ENCODE results near the gene CHD2. TPM values are rescaled to one million over a fixed set of nuclear protein-coding genes. Genes with fewer than 3 reads are reported as not detected.
A peak's percentile ranks its signal among the peaks of the same experiment; 100 is the strongest.

Gene CHD2
- total and polyA plus RNA-seq, 10 of the 15 experiments (the other 5 are each of a cell fraction or from before 2014, with no cell fraction given): 38.1 to 94.7 (median 63.3) TPM

GRCh38 chr15:93035953-93036810 is 136.1 kb downstream of the CHD2 start:
- RAD21 ChIA-PET (ENCODE audit: unreplicated experiment): interaction anchor here (2.7 kb wide), 1 partner anchor 1084 kb away, joined by 9 read pairs; no protein-coding TSS in a partner anchor
- CTCF ChIA-PET: interaction anchor here (1.0 to 2.6 kb wide), 7 partner anchors 8 to 1083 kb away, joined by 3 to 16 read pairs (median 5); no protein-coding TSS in a partner anchor
- no peaks in the 10 kb centered on the region for H4K20me1 ChIP-seq (ENCODE audit: control insufficient read depth, insufficient read depth)
- POLR2A ChIA-PET: no interaction called here
- H3K4me1 ChIP-seq (ENCODE audit: control insufficient read depth, insufficient read depth, low read length): no peaks in the 10 kb centered on the region
- in situ Hi-C loops (cut with MboI): loop anchor here (5.0 to 25.0 kb wide), 2 partner anchors 1086 to 1276 kb away; no protein-coding TSS in a partner anchor
- 36% methylated on average over 32 of the region's 32 CpGs for WGBS (ENCODE audit: insufficient coverage, insufficient replicate concordance, low lambda C conversion rate, missing lambda C conversion rate)
- FAIRE-seq (peak; percentile 83), DNase-seq (ENCODE audit: low read depth, low spot score) (no peak), ATAC-seq (peak; percentile 91)
- no TSS peak for BruUV-seq (replicated peaks)
- no peaks in the 10 kb centered on the region for H3K9me3 ChIP-seq (replicated peaks; ENCODE audit: control insufficient read depth, insufficient read depth, low read length)
- H2AFZ ChIP-seq (ENCODE audit: control insufficient read depth, low read depth, low read length): no peak overlapping the region
- SMC1A ChIA-PET (ENCODE audit: uncharacterized antibody, unreplicated experiment): interaction anchor here (2.4 kb wide), 1 partner anchor 1084 kb away, joined by 5 read pairs; no protein-coding TSS in a partner anchor
- intact Hi-C loops (cut with micrococcal nuclease; ENCODE audit: unreplicated experiment): loop anchor here (1.0 to 10.0 kb wide), 2 partner anchors 16 to 241 kb away; no protein-coding TSS in a partner anchor
- H3K27me3 ChIP-seq (replicated peaks in 1 of 2; ENCODE audit: control insufficient read depth in 2 of 2, insufficient read depth in 2 of 2, low read length in 1 of 2): no peaks in the 10 kb centered on the region
- no peaks in the 10 kb centered on the region for H3K79me2 ChIP-seq (ENCODE audit: control insufficient read depth, insufficient read depth, low read length)
- no peak overlapping the region for H3K4me3 ChIP-seq
- no peak overlapping the region for H3K4me2 ChIP-seq (ENCODE audit: control insufficient read depth, insufficient read depth)
- H3K9ac ChIP-seq (ENCODE audit: control insufficient read depth, insufficient read depth, low read length): no peak overlapping the region
- H3K27ac ChIP-seq (ENCODE audit: control insufficient read depth, insufficient read depth): no peak overlapping the region
- H3K36me3 ChIP-seq (ENCODE audit: control insufficient read depth in 2 of 2, insufficient read depth in 2 of 2, low read length in 1 of 2): no peaks in the 10 kb centered on the region
- no peak for TF ChIP-seq POU2F2 (IDR thresholded peaks at IDR 0.05; ENCODE audit: borderline replicate concordance, low read depth, low read length)
- no peak for TF ChIP-seq BACH1 (IDR thresholded peaks at IDR 0.05; ENCODE audit: borderline replicate concordance)
- no peak for TF ChIP-seq SRF (IDR thresholded peaks at IDR 0.05; ENCODE audit: low read depth in 2 of 2, low read length in 2 of 2)
- TF ChIP-seq RUNX3 (IDR thresholded peaks at IDR 0.05; ENCODE audit: low read length): peak; percentile 34; the same call in 1 of the 2 replicates
- TF ChIP-seq JUNB (IDR thresholded peaks at IDR 0.05): no peak
- no peak for TF ChIP-seq BCL11A (IDR thresholded peaks at IDR 0.05; ENCODE audit: low read depth, low read length)
- peak; percentile 33; the same call in 1 of the 2 replicates for TF ChIP-seq SMC3 (IDR thresholded peaks at IDR 0.05; ENCODE audit: borderline replicate concordance, low read length)
- peak; percentile 64 to 74 (median 66) for TF ChIP-seq CTCF (IDR thresholded peaks at IDR 0.05 in 2 of 3, conservative IDR thresholded peaks at IDR 0.05 in 1 of 3; ENCODE audit: control insufficient read depth in 2 of 3, extremely low read depth in 1 of 3, insufficient read depth in 1 of 3, low read depth in 3 of 3, low read length in 3 of 3)
- TF ChIP-seq IRF4 (IDR thresholded peaks at IDR 0.05; ENCODE audit: low read depth, low read length): no peak
- TF ChIP-seq BMI1 (IDR thresholded peaks at IDR 0.05; ENCODE audit: borderline replicate concordance): no peak
- no peak for TF ChIP-seq ZNF207 (IDR thresholded peaks at IDR 0.05; ENCODE audit: borderline replicate concordance)
- no peak for TF ChIP-seq LARP7 (IDR thresholded peaks at IDR 0.05)
- no peak for TF ChIP-seq USF1 (IDR thresholded peaks at IDR 0.05; ENCODE audit: borderline replicate concordance, extremely low read length, insufficient read depth, low read depth, low read length)
- 0 out of 2 replicates have a peak, but pooled peaks have one; percentile 19 for TF ChIP-seq RAD51 (IDR thresholded peaks at IDR 0.05)
- TF ChIP-seq EZH2 (IDR thresholded peaks at IDR 0.05; ENCODE audit: borderline replicate concordance, control insufficient read depth, low read depth, low read length): no peak
- no peak for TF ChIP-seq SMAD5 (IDR thresholded peaks at IDR 0.05; ENCODE audit: low read depth)
- TF ChIP-seq HSF1 (IDR thresholded peaks at IDR 0.05; ENCODE audit: low read depth, low read length): no peak
- TF ChIP-seq DPF2 (IDR thresholded peaks at IDR 0.05): no peak
- no peak for TF ChIP-seq TAF1 (IDR thresholded peaks at IDR 0.05; ENCODE audit: borderline replicate concordance, low read depth, low read length)
- no peak for TF ChIP-seq CHD2 (IDR thresholded peaks at IDR 0.05; ENCODE audit: borderline replicate concordance, low read depth, low read length)

Data from GM12878 (cell line).